Stimulated activated CD8-positive, alpha-beta memory T cell treated with anti-CD3 and anti-CD28 coated beads, Interleukin-12 subunit alpha, Interleukin-12 subunit beta, amount 100 ng/mL, for 24 hours (primary cell): Measurements from ENCODE around the gene ABHD2.

ENCODE experiments used
- DNase-seq: peaks from one replicate; pipeline ENCODE4 v3.0.0-alpha.2; 2020; ENCODE audit errors: extremely low read depth

Gene ABHD2

DNA sequence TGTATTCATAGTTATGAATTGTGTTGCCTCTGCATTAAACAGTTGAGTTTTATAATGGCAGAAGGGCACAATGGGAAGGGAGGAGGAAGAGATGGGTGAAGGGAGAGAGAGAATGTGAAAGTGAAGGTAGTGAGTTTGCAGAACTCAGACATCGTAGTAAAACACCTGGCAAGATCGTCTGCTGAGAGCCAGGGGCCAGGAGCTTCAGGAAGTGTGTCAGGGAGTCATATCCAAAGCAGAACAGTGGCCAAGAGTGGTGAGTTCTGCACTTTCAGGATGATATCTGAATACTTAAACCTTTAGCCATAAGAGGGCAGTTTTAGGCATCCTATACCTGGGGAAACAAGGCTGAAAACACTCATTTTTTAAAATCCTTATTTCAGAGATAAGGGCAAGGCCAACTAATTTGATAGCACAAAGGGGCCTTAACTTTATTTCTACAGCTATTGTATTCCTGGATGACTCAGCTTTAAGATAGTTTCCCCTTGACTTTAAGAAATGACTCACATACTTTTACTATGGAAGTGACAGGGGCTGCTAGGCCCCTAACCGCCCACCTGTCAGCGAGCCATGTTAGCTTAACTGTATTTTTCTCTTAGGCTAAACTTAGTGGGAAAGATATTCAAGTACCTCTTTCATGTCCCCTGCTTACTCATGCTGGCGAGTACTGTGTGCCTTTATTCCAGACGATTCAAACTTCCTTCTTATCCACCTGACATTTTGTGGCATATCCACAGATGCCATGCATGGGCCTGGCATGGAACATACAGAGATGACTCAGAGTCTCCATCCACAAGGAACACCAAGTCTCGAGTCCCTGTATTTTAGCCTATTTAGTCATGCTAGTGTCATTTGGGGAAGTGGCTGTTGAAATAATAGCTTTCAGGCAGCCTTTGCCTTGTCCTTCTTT is 79.3 kb downstream of the ABHD2 start:
- DNase-seq = peak; percentile 32

DNA sequence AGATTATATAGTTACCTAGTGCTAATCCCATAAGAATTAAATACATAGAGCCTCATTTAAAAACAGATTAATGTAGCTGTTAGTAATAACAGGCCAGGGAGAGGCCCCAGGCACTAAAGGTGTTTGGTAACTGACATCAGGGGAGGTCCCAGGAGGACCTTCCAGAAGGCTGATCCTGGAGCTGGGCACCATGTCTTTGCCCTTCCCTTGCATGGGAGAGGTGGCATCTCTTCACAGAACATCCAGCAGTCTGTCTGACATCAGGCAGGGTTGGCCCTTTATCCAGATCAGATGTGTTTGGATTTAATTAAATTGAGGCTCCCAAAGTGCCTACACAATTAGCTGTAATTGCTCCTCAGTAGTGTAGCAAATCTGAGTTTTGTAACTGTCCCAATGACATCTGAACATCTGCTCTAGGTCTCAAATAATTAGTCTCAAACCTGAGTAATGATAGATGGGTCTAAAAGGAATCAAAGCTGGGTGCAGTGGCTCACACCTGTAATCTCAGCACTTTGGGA is 80.1 kb downstream of the ABHD2 start:
- DNase-seq = no peak

- no peak for DNase-seq
Observed at GRCh38 chr15:89170364-89170763, 82.1 kb downstream of the ABHD2 start.

DNA sequence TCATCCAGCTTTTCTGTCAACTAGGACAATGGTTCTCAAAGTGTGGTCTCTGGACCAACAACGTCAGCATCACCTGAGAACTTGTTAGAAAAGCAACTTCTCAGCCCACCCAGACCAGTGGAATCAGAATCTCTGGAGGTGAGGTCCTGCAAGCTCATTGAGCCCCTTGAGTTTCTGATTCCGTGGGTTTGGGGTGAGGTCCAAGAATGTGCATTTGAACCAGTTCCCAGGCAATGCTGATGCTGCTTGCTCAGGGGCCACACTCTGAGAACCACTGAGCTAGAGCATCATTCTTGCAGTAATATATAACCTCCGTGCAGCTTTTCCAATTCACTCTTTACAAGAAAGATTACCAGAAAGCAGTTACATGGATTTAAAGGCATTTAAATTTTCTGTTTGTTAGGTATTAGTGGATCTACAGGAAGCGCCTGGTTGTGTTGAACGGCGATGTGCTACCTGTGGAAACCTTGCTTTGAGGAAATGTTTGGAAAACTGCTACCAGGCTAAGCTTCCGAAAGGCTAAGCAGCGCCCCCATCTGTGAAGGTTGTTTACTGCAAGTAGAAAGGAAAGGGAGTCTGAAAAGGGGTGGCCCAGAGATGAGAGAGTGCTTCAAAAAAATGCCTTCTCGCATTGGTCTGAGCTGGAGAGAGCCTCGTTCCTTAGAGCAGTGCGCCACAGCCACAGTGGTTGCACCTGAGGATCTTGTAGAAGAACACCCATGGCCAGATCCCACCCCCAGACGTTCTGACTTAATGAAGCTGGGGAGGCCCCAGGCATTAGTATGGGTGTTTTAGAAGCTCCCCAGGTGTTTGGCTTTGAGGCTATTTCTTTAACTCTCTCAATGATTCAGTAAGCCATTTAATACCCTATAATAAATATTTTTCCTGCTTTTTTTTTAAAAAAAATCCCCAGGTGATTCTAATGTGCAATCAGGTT is 83.1 kb downstream of the ABHD2 start:
- DNase-seq = no peak

DNA sequence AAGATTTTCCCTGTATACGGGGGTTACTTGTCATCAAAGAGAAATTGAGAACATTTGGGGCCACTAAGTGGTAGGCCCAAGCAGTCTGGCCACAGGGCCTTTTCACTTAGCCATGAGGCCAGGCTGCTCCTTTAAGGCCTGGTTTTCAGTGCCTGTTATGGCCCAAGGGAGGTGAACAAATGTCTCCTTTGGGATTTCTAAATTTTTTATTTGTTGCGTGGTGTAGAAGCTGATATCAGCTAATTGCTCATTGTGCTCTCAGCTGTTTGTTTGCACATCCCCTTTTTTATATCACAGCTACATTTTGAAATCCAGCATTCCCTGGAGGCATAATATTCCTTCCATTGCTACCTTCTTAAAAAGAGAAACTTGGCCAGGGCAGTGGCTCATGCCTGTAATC is 84.7 kb downstream of the ABHD2 start:
- DNase-seq = no peak

- no peak for DNase-seq
Observed at GRCh38 chr15:89174476-89174875, 86.2 kb downstream of the ABHD2 start.

- DNase-seq = no peak
Observed at GRCh38 chr15:89175617-89176191, 87.4 kb downstream of the ABHD2 start.

GRCh38 chr15:89177116-89177515 is 88.9 kb downstream of the ABHD2 start:
- no peak for DNase-seq

- DNase-seq = peak; percentile 16
Observed at GRCh38 chr15:89177633-89178306, 89.5 kb downstream of the ABHD2 start.

- no peak for DNase-seq
Observed at GRCh38 chr15:89178307-89178977, 90.2 kb downstream of the ABHD2 start.

GRCh38 chr15:89179966-89180875 is 92.0 kb downstream of the ABHD2 start:
- DNase-seq = no peak

DNA sequence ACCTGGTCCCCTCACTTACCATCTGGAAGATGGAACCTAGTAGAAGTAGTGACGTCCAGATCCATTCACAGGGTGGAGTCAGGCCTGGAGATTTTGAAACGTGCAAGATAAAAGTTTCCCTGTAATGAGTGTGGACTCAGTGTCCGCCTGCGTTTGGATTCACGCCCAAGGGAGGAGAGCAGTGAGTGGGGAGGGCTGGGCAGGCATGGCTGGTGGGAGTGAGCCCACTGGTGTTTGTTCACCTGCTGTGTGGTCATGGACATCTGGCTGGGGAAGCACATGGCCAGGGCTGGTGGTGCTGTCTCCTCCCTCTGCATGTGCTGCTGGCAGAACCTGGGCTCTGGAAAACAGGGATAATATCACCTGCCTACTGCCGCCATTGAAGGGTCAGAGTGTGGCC is 96.1 kb downstream of the ABHD2 start:
- no peak for DNase-seq

DNA sequence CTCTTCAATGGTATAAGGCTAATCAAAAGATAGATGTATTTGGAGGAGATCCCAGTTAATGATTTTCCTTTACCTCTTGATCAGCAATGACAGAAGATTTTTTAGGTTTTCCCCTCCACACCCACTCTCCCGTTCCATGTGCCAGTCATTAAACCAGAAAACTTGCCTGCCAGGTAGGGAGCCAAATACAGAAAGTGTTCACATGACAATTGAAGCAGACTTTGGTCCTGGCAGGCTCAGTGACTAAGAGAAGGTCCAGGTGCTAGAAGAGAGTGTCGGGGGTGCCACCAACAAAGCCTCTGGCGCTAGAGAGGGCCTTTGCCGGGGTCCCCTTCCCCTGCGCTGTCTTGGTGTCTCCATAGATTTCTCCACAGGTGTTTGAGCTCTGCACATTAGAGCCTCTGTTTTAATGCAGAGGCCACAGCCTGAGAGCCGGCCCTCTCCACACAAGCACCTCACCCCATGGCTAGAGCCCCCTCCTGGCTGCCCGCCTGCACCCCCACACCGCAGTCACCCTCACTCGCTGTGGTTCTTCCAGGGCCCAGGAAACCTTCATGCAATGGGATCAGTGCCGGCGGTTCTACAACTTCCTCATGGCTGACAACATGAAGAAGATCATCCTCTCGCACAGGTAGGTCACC is 96.8 kb downstream of the ABHD2 start:
- DNase-seq = no peak

DNA sequence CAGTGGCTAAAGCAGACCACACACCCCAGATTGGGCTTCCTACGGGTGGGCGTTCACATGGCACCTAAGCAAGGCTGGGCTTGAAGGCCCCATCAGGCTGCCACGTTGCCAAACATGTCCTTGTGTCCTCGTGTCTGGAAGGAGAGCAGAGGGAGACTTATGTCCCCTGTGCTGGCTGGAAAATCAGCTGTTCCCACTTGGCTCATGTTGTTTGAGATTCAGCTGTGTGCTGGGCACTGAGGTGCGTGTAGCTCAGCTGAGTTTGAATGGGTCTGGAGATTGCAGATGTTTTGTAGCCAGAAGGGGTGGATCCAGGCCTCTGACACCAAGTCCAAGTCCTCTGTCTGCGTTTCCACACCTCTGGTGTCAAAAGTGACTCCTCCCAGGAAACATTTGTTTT is 98.5 kb downstream of the ABHD2 start:
- DNase-seq = no peak

DNA sequence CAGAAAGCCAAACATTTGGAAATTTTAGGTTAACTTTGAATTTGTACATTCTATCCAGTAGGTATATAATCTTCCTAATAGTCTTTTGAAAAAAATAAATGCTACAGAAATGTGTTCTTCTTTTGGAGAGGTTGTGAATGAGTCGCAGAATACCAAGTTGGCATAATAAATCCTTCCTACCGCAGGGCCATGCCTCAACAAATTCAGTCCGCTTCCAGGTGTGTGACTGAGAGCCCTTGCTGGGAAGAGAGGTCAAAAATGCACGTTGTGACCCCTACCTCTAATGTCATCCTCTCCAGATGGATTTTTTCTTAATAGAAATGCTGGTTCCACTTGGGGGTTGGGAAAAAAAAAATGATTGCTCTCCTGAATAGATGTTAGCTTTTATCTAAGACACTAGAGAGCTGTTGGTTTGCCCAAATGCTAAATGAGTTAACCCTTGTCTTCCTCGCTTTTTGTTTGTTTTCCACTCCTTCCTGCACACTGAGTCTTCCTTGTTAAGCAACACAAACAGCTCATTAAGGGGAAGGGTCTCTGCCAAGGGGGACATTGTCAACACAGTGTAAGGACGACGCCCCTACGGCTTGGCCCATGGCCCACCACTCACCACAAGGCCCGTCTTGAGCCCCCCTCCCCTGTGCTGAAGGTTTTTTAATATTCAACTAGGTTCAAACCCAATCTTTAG is 99.2 kb downstream of the ABHD2 start:
- DNase-seq = no peak

DNA sequence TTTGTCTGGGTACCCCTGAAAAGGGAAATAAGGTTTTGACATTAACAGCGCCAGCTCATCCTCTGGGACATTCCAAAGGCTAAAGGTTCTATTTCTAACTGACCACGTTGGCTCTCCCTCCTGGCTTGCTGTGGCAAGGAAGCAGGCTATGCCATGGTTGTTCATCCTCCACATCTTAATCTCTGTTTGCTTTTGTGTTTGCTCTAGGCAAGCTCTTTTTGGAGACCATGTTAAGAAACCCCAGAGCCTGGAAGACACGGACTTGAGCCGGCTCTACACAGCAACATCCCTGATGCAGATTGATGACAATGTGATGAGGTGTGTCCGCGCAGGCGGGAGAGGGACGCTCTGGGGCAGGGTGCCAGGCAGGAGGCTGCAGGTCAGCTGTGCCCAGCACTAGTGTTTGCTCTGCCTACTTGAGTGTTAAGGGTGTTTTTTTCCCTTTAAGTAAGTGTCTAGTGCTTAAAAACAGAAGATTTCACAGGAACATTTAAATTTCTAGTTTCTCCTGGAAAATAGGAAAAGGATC is 99.8 kb downstream of the ABHD2 start:
- DNase-seq = no peak

DNA sequence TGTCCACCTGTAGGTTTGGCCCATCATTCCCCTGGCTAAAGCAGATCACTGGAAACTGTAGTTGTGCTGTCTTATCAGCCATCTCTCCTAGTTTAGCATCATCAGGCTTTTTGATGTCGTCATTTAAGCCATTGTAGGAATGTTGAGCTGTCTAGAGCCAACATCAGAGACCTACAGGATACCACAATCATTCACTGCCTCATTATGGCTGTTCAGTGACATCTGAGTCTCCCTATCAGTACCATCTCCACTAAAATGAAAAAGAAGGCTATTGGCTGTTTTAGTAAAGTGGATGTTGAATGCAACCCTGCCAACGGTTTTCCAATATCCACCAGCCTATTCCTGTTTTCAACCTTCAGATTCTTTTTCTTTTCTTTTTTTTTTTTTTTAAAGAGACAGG is 103.9 kb downstream of the ABHD2 start:
- no peak for DNase-seq

GRCh38 chr15:89192766-89193165 is 104.5 kb downstream of the ABHD2 start:
- DNase-seq = no peak

GRCh38 chr15:89194608-89195007 is 106.4 kb downstream of the ABHD2 start:
- no peak for DNase-seq
